Activated T-cell treated with anti-CD3 and anti-CD28 coated beads for 1 hour (primary cell): ENCODE results near the gene PNMT.

Experiments used
- DNase-seq: peaks from one replicate; pipeline ENCODE4 v3.0.0-alpha.2; 2020; ENCODE audit warnings: low read depth

The PNMT gene

DNA sequence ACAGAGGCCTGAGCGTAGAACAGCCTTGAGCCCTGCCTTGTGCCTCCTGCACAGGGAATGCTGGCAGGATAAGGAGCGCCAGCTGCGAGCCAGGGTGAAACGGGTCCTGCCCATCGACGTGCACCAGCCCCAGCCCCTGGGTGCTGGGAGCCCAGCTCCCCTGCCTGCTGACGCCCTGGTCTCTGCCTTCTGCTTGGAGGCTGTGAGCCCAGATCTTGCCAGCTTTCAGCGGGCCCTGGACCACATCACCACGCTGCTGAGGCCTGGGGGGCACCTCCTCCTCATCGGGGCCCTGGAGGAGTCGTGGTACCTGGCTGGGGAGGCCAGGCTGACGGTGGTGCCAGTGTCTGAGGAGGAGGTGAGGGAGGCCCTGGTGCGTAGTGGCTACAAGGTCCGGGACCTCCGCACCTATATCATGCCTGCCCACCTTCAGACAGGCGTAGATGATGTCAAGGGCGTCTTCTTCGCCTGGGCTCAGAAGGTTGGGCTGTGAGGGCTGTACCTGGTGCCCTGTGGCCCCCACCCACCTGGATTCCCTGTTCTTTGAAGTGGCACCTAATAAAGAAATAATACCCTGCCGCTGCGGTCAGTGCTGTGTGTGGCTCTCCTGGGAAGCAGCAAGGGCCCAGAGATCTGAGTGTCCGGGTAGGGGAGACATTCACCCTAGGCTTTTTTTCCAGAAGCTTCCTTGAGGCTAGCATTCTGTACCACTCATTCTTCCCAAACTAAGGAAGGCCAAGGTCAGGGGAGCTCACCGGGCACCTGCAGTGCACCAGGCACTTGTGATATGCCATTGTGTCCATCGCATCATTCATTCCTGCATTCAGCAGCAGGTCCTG, 1.9 kb downstream of the PNMT start:
- DNase-seq: no peak

DNA sequence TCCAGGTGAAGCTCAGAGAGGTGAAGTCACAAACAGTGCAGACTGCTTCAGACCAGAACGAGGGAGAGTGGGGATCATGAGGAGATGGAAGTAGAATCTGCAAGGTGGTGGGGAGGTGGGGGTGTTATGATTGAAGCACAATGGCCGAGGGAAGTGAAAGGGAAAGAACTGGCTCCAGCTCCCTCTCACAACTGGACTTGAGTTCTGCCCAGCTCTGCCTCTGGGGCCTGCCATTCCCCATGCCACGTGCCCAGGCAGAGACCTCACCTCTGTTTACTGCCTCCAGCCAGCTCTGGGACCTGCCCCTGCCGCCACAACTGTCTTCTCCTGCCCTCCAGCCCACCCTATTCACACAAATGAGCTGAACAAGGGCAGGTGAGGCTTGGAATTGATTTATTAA, 2.5 kb downstream of the PNMT start:
- no peak for DNase-seq

DNA sequence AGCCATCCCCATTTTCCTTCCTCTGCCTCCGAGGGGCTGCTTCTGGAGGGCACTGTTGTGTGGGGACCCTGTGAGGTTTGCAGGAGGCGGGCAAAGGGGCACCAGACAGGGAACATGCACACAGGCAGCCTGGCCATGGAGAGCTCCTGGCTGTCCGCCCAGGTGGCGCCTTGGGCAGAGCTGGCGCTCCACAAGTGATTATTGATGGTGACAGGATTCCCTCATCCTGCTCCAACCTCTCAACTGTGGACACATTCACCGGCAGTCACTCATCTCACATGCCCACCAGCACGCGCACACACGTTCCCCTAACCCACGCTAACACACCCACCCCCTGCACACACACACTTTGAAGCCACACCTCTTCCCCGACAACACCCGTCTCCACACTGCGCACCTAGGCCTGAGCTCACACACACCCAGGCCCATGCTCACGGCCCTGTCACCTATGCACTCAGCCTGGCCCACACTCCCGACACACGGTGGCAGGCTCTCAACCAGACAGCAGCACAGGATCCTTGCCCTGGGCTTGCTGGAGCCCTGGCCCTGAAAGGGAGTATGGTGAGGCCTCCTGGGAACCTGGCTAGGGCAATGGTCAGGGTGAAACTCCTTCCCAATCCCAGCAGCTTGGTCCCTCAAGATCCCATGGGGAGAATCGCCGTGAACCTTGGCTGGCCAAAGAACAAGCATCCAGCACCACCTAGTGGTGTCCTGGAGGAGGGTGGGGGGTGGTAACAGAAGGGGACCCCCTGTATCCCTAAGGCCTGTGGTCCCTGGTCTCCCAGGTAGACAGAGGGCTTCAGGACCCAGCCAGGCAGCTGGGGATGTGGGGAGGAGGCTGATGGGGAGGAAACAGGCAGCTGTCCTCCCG, 3.6 kb downstream of the PNMT start:
- no peak for DNase-seq

GRCh38 chr17:39672522-39673334, 4.5 kb downstream of the PNMT start:
- DNase-seq: no peak

DNA sequence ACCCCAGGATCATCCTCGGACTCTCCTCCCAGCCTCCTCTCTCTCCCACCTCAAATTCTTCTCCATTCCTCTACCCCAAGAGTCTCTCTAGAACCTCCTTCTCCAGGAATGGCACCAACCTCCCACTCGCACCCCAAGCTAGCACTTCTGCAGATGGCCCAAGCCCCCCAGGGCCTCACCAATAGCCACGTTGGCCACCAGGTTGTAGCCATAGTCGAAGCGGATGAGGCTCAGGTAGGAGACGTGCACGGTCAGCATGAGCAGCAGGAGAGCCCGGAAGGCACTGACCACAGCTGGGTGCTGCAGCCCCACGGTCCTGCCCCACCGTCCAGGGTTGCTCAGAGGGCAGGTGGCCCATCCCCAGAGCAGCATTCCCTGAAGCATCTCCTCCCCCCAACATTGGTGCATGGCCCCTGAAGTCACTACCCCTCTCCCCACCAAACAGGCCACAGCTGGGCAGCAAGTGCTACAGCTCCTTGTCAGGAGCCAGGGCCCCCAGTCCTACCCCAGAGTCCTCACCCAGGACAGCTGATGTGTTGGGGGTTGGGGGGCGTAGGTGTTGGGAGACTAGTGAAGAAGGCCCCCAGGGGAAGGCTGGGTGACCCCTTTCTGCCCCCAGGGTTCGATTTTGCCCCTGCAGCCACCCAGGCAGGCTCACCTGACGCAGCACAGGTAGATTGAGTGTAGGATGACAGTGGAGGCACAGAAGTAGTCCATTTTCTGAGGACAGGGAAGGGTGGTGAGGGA, 5.3 kb downstream of the PNMT start:
- no peak for DNase-seq

GRCh38 chr17:39674179-39674578, 5.9 kb downstream of the PNMT start:
- DNase-seq: no peak

GRCh38 chr17:39674702-39675389, 6.6 kb downstream of the PNMT start:
- no peak for DNase-seq

GRCh38 chr17:39675390-39676082, 7.3 kb downstream of the PNMT start:
- DNase-seq: no peak

DNA sequence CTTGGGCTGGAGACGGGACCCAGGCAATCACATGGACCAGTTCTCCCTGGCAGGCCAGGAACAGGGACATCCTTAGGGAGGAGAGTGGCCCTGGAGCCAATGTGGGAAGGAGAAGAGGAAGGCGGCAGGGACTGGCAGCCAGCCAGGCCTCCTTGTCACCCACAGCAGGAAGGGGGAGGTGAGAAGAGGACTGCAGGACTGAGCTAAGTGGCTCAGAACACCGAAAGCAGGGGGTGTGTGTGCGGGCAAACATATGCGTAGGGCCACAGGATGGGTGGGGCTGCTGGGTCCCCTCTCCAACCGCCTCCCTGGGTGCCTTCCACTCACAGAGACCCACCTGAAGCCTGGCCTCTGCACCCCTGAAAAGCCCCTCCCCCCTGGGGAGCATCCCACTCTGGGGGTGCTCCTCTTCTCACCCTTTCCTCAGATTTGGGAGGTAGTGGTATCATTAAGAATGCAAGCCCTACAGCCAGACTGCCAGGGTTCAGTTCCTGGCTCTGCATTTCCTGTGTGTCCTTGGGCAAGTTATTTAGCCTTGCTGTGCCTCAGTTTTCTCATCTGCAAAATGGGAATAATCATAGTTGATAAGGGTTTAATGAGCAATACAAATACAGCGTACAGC, 8.1 kb downstream of the PNMT start:
- DNase-seq: no peak

DNA sequence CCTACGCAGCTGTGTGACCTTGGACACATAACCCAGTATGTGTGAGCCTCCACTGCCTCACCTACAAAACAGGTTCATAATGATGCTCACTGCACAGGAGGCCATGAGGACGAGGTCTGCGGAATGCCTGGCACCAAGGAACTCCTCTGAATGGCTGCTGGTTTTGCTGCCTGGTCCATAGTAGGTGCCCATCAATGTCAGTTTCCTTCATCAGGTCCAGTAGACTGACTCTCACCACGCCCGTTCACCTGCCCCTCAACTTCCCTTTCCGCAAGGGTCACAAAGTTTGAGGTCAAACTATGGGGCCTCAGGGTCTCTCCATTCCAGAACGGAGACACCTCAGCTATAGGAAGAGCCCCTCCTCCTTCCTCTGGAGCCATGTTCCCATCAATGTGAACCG, 8.8 kb downstream of the PNMT start:
- DNase-seq: no peak

GRCh38 chr17:39677542-39678339, 9.5 kb downstream of the PNMT start:
- no peak for DNase-seq

- no peak for DNase-seq
These were observed 10.3 kb downstream of the PNMT start for GRCh38 chr17:39678340-39679116.

- peak; percentile 36 for DNase-seq
These were observed 11.4 kb downstream of the PNMT start for GRCh38 chr17:39679521-39680192.

- DNase-seq: no peak
These were observed 15.2 kb downstream of the PNMT start for GRCh38 chr17:39683295-39683939.

DNA sequence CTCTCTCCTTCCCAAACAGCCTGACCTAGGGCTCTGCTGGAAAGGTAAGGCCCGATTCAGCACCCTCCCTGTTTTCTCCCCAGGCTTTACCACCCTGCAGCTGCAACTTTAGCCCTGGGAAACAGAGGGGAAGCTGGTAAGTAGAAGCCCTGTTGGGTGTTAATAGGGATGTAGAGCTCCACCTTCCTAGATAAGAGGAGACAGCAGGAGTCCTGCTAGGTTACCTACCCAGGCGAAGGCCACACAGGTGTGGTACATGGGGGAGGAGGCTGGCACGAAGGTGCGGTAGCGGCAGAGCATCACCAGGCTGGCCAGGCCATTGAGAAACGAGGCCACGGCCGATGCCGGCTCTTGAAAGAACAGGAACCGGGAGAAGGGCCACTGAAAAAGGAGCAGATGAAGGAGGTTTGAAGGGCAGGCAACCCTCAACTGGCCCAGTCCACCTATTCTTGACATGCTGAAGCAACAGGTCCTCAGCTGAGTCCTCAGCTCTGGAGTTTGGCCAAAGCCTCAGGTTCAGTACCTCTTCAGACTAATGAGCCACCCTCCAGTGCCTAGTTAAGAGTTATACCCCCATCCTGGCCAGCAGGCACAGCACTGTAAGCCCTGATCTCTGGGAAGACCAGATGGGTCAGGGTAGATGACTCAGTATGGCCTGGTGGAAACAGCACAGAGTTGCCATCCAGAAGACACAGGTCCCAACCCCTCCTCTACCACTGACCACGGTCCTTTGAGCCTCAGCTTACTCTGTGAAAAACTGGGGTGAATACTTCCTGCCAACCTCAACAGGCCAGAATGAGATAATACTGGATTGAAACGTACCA, 16.3 kb downstream of the PNMT start:
- DNase-seq: no peak

DNA sequence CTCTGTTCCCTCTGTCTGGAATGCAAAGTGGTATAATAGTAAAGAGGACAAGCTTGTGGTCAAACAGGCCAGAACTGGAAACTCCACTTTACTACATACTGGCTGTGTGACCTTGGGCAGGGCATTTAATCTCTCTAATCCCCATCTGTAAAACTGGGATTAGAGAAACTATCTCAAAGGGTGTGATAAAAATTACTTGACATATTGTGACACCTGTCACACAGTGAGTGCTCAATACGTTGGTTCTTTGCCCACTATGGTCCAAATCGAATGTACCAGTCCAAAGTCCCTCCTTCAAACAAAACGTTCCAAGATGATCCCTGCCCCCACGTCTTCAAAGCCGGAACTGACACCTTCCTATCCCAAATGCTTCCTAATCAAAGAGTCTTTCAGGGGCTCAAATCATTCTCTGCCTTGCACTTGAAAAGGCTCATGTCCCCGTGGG, 18.9 kb downstream of the PNMT start:
- DNase-seq: no peak
